K562 (cell line): Measurements from ENCODE around the gene FASTKD3. TPM values are rescaled to one million over a fixed set of nuclear protein-coding genes. Genes with fewer than 3 reads are reported as not detected.

ENCODE experiments used
- ATAC-seq: fragments of 200-7000 bp; cut with Tn5 transposase; 3 replicates; pipeline ENCODE4 v1.9.1; 2020; ENCODE audit warnings: moderate library complexity
- BruUV-seq: library from RNA; stranded (reverse); fragments of 400-500 nt; replicated peaks from 2 replicates; lab custom pipeline; 2021; lab: Mats Ljungman, UMichigan
- CTCF ChIA-PET: fragments of 300-600 bp; formaldehyde crosslinking; extraction: SDS; loops from one replicate; lab custom pipeline; 2021; ENCODE audit warnings: low intra/inter-chr PET ratio; lab: Yijun Ruan, JAX
- POLR2A ChIA-PET: fragments of 300-600, 350-650 bp; sonication (Branson Sonifier 250); formaldehyde crosslinking; extraction: SDS; loops from one replicate; lab custom pipeline; 2021; ENCODE audit warnings: antibody characterized with exemption, inconsistent platforms; lab: Yijun Ruan, JAX
- DNase-seq, 4 experiments: peaks; one replicate each; pipeline versions ENCODE4 v3.0.0 to v3.0.0-alpha.2; 2011 to 2018; ENCODE audit warnings: low spot score in 3 of 4, mixed read lengths in 3 of 4; ENCODE audit errors: extremely low read depth in 1 of 4
- FAIRE-seq: peaks from 2 replicates; lab custom pipeline; 2011; peaks lifted over from hg19 to GRCh38; lab: Jason Lieb, UNC
- H2AFZ ChIP-seq: 2 replicates; pipeline ENCODE4 v1.6.0; 2011; ENCODE audit warnings: low read depth, low read length, control low read depth, inconsistent platforms
- H3K27ac ChIP-seq: fragments of 200-600 bp; 3 replicates; pipeline ENCODE4 v1.8.0; 2011; ENCODE audit warnings: low read depth, mild to moderate bottlenecking, control low read depth, inconsistent platforms, low read length, moderate library complexity, mixed read lengths; ENCODE audit errors: extremely low read depth
- H3K27me3 ChIP-seq, 2 experiments: fragments of 300-600 bp in 1 of 2; 2 replicates in 1 of 2; 3 replicates in 1 of 2; pipeline versions ENCODE4 v1.6.0 to v1.8.0; 2011; ENCODE audit warnings: inconsistent platforms in 2 of 2, low read length in 2 of 2, mild to moderate bottlenecking in 1 of 2, mixed read lengths in 1 of 2, moderate library complexity in 1 of 2; ENCODE audit not compliant: control insufficient read depth in 2 of 2, insufficient read depth in 2 of 2
- H3K36me3 ChIP-seq: fragments of 300-600 bp; 3 replicates; pipeline ENCODE4 v1.8.0; 2011; ENCODE audit warnings: mild to moderate bottlenecking, low read length, inconsistent platforms; ENCODE audit not compliant: control insufficient read depth, insufficient read depth
- H3K4me1 ChIP-seq, 2 experiments: fragments of 200-600 bp in 1 of 2; replicated peaks in 1 of 2; 2 replicates in 1 of 2; 3 replicates in 1 of 2; pipeline versions ENCODE4 v1.5.1 to v1.8.0; 2011; ENCODE audit warnings: inconsistent platforms in 2 of 2, low read length in 2 of 2, mild to moderate bottlenecking in 1 of 2, mixed read lengths in 1 of 2, moderate library complexity in 1 of 2; ENCODE audit not compliant: control insufficient read depth in 2 of 2, insufficient read depth in 2 of 2
- H3K4me2 ChIP-seq: 2 replicates; pipeline ENCODE4 v1.6.1; 2011; ENCODE audit warnings: low read length, control low read depth, inconsistent platforms, mixed read lengths; ENCODE audit not compliant: insufficient read depth
- H3K4me3 ChIP-seq: fragments of 200-600 bp; sonication (generic), shearing (Covaris generic); 2 replicates; pipeline ENCODE4 v1.5.1; 2016; ENCODE audit warnings: control low read depth, inconsistent platforms
- H3K79me2 ChIP-seq: fragments of 200-600 bp; 3 replicates; pipeline ENCODE4 v1.8.0; 2011; ENCODE audit warnings: low read length, inconsistent platforms; ENCODE audit not compliant: control insufficient read depth, insufficient read depth
- H3K9ac ChIP-seq, 2 experiments: 2 replicates each; pipeline versions ENCODE4 v1.6.0 to v1.6.1; 2011; ENCODE audit warnings: low read depth in 2 of 2, low read length in 2 of 2, control low read depth in 1 of 2, inconsistent platforms in 1 of 2, mild to moderate bottlenecking in 1 of 2, mixed read lengths in 1 of 2; ENCODE audit not compliant: insufficient read depth in 1 of 2
- H3K9me1 ChIP-seq: one replicate; pipeline ENCODE4 v1.6.0; 2011; ENCODE audit warnings: inconsistent platforms, mild to moderate bottlenecking, low read length, moderate library complexity; ENCODE audit not compliant: control insufficient read depth, insufficient read depth
- H3K9me3 ChIP-seq: replicated peaks from 2 replicates; pipeline ENCODE4 v1.5.1; 2011; ENCODE audit warnings: low read depth, low read length, inconsistent platforms; ENCODE audit not compliant: control insufficient read depth, insufficient read depth
- H4K20me1 ChIP-seq: replicated peaks from 2 replicates; pipeline ENCODE4 v1.6.1; 2011; ENCODE audit warnings: low read length, inconsistent platforms, mixed read lengths; ENCODE audit not compliant: control insufficient read depth, insufficient read depth
- CHCHD3 ChIP-seq: fragments of 250-450 bp; sonication (Bioruptor Pico); IDR thresholded peaks from 2 replicates; pipeline ENCODE4 v2.1.2; 2022; ENCODE audit warnings: mild to moderate bottlenecking
- E2F3 ChIP-seq: fragments of 250-450 bp; sonication (Bioruptor Pico); IDR thresholded peaks from 2 replicates; pipeline ENCODE4 v1.4.0; 2020; ENCODE audit warnings: mild to moderate bottlenecking
- FOXA1 ChIP-seq: fragments of 450-650 bp; IDR thresholded peaks from 2 replicates; pipeline ENCODE4 v1.6.1; 2016; ENCODE audit warnings: mild to moderate bottlenecking, borderline replicate concordance
- PTBP1 ChIP-seq: fragments of 200-400 bp; formaldehyde crosslinking; IDR thresholded peaks from 2 replicates; pipeline ENCODE4 v1.6.1; 2017; ENCODE audit warnings: low read depth, low read length
- SAFB2 ChIP-seq: fragments of 200-400 bp; formaldehyde crosslinking; IDR thresholded peaks from 2 replicates; pipeline ENCODE4 v1.6.1; 2018; ENCODE audit warnings: borderline replicate concordance, low read length, low read depth, moderate library complexity; ENCODE audit not compliant: severe bottlenecking
- SMARCC2 ChIP-seq: fragments of 450-650 bp; IDR thresholded peaks from 2 replicates; pipeline ENCODE4 v1.6.1; 2017; ENCODE audit warnings: antibody characterized with exemption, moderate library complexity, mild to moderate bottlenecking, low read depth
- SMARCE1 ChIP-seq: fragments of 450-650 bp; IDR thresholded peaks from 2 replicates; pipeline ENCODE4 v1.7.1; 2016; ENCODE audit warnings: mild to moderate bottlenecking
- TAL1 ChIP-seq: fragments of 450-650 bp; IDR thresholded peaks from 2 replicates; pipeline ENCODE4 v1.6.1; 2016; ENCODE audit warnings: mild to moderate bottlenecking
- TARDBP ChIP-seq: fragments of 450-650 bp; IDR thresholded peaks from 2 replicates; pipeline ENCODE4 v1.6.1; 2016
- ZNF324 ChIP-seq: fragments of 250-450 bp; sonication (Bioruptor Pico); IDR thresholded peaks from 2 replicates; pipeline ENCODE4 v1.4.0; 2020; ENCODE audit warnings: mild to moderate bottlenecking
- WGBS: fragments of 100-300 bp; shearing (Covaris generic); methylation state at CpG from one replicate; pipeline ENCODE4 v1.1.6; 2016; ENCODE audit warnings: low coverage, mixed read lengths; ENCODE audit not compliant: insufficient coverage; ENCODE audit errors: missing lambda C conversion rate; 5-methylcytosine and 5-hydroxymethylcytosine counted together
- in situ Hi-C: fragments of 300-500 bp; cut with MboI; formaldehyde crosslinking; loops from 4 replicates; pipeline ENCODE4 v1.15.0; 2018; ENCODE audit warnings: inconsistent platforms, mixed read lengths
- intact Hi-C: fragments of 100-400 bp; cut with micrococcal nuclease; formaldehyde crosslinking; loops from 2 replicates; pipeline ENCODE4 v1.14.2; 2022
- polyA plus RNA-seq, 8 experiments: library from polyadenylated mRNA; depleted of rRNA in 4 of 8; stranded (reverse) in 5 of 8; unstranded in 3 of 8; fragments of >200 nt; fragmentation: Nextera tagmentation in 2 of 8; fragmentation: Illumina TruSeq in 1 of 8; extraction: Ambion mirVana in 2 of 8; extraction: Trizol in 1 of 8; gene quantifications; 2 replicates each; pipeline versions ENCODE4 v1.2.1 to v1.2.3, GENCODE V29; 2011 to 2014; ENCODE audit warnings: inconsistent platforms in 1 of 8, missing spikeins in 1 of 8
- total RNA-seq, 7 experiments: library from RNA; depleted of rRNA in 6 of 7; stranded (reverse); fragments of >200 nt in 6 of 7; fragmentation: Illumina TruSeq in 2 of 7; extraction: Trizol in 2 of 7; gene quantifications; 2 replicates each; pipeline versions ENCODE4 v1.2.1 to v1.2.3, GENCODE V29; 2011 to 2021; ENCODE audit warnings: low replicate concordance in 1 of 7

The FASTKD3 gene
- total and polyA plus RNA-seq, 9 of the 15 experiments (the other 6 are each of a cell fraction or from before 2014, with no cell fraction given) = 17.1 to 149 (median 47.5) TPM

DNA sequence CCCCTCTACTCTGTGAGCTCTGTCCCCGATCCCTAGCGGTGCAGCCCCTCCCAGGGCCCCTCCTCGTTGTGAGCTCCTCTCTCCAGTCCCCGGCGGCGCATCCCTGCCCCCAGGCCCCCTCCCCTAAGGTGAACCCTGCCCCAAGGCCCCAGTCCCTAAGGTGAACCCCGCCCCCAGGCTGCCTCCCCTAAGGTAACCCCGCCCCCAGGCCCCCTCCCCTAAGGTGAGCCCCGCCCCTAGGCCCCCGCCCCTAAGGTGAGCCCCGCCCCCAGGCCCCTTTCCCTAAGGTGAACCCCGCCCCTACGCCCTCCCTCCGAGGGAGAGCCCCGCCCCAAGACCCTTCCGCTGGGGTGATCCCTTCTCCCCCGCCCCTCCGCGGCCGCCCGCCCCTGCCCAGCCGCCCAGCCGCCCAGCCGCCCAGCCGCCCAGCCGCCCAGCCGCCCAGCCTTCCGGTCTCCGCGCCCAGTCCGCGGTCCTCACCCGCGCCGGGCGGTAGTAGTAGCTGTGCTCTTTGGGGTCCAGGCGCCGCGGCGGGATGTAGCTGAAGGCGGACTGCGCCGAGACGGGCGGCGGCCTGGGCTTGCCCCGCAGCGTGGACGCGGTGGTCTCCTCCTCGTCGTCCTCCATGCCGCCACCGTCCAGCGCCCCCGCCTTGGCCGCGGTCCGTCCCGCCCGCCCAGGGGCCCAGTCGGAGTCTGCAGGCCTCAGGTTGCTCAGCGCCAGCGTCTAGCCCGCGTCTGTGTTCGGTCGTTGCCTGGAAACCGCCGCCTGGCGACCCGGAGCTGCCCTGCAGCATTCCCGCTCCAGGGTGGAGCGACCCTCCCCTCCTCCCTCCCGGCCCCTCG lies 18.2 kb downstream of the FASTKD3 start, which contains the start of gene CFAP90:
Gene CFAP90, minus strand, starts transcription at position 739 of the 845 bp plus-strand sequence. Its CDS starts 112 bp downstream, at position 627.
- no TSS peak for BruUV-seq
- Histone ChIP-seq H3K79me2 (no peaks in the 10 kb centered on the region), H2AFZ (no peak within 1 kb of the TSS; the same call in 1 of the 2 replicates), H3K9me3 (no peaks in the 10 kb centered on the region), H3K27ac (no peak within 1 kb of the TSS), H3K9ac (no peak within 1 kb of the TSS), H4K20me1 (no peaks in the 10 kb centered on the region), H3K36me3 (no peaks in the 10 kb centered on the region), H3K9me1 (no peaks in the 10 kb centered on the region), H3K4me2 (no peak within 1 kb of the TSS), H3K27me3 (peaks cover 5 to 17% of the 10 kb centered on the region in 2 experiments; a peak in 2 of 5 replicates)
- no peak for ATAC-seq
- POLR2A ChIA-PET = no interaction called here
- 23% methylated on average over 8 of the region's 76 CpGs for WGBS
- in situ Hi-C loops (no loop called here), intact Hi-C loops (no loop called here)
- CTCF ChIA-PET = no interaction called here
- FAIRE-seq = no peak
- TF ChIP-seq PTBP1 (no peak), SAFB2 (no peak), SMARCC2 (no peak), ZNF324 (no peak), FOXA1 (no peak), SMARCE1 (no peak), TARDBP (no peak), E2F3 (no peak), CHCHD3 (CRISPR knock-in tag) (no peak), TAL1 (no peak)
- TF ChIP-seq, all 486 proteins: peak for 0
- no peak for DNase-seq
- no peak within 1 kb of the TSS for H3K4me3 ChIP-seq
- peaks cover 0 to 4% of the 10 kb centered on the region in 2 experiments; a peak in 1 of 5 replicates for H3K4me1 ChIP-seq
